K562 (cell line): ENCODE measurements around the gene BUB3. TPM values are rescaled to one million over a fixed set of nuclear protein-coding genes. Genes with fewer than 3 reads are reported as not detected.

Experiments used
- ATAC-seq: fragments of 200-7000 bp; cut with Tn5 transposase; 3 replicates; pipeline ENCODE4 v1.9.1; 2020; ENCODE audit warnings: moderate library complexity
- BruUV-seq: library from RNA; stranded (reverse); fragments of 400-500 nt; replicated peaks from 2 replicates; lab custom pipeline; 2021; lab: Mats Ljungman, UMichigan
- CTCF ChIA-PET: fragments of 300-600 bp; formaldehyde crosslinking; extraction: SDS; loops from one replicate; lab custom pipeline; 2021; ENCODE audit warnings: low intra/inter-chr PET ratio; lab: Yijun Ruan, JAX
- POLR2A ChIA-PET: fragments of 300-600, 350-650 bp; sonication (Branson Sonifier 250); formaldehyde crosslinking; extraction: SDS; loops from one replicate; lab custom pipeline; 2021; ENCODE audit warnings: antibody characterized with exemption, inconsistent platforms; lab: Yijun Ruan, JAX
- DNase-seq, 4 experiments: peaks; one replicate each; pipeline versions ENCODE4 v3.0.0 to v3.0.0-alpha.2; 2011 to 2018; ENCODE audit warnings: low spot score in 3 of 4, mixed read lengths in 3 of 4; ENCODE audit errors: extremely low read depth in 1 of 4
- FAIRE-seq: peaks from 2 replicates; lab custom pipeline; 2011; peaks lifted over from hg19 to GRCh38; lab: Jason Lieb, UNC
- H2AFZ ChIP-seq: 2 replicates; pipeline ENCODE4 v1.6.0; 2011; ENCODE audit warnings: low read depth, low read length, control low read depth, inconsistent platforms
- H3K27ac ChIP-seq: fragments of 200-600 bp; 3 replicates; pipeline ENCODE4 v1.8.0; 2011; ENCODE audit warnings: low read depth, mild to moderate bottlenecking, control low read depth, inconsistent platforms, low read length, moderate library complexity, mixed read lengths; ENCODE audit errors: extremely low read depth
- H3K27me3 ChIP-seq, 2 experiments: fragments of 300-600 bp in 1 of 2; 2 replicates in 1 of 2; 3 replicates in 1 of 2; pipeline versions ENCODE4 v1.6.0 to v1.8.0; 2011; ENCODE audit warnings: inconsistent platforms in 2 of 2, low read length in 2 of 2, mild to moderate bottlenecking in 1 of 2, mixed read lengths in 1 of 2, moderate library complexity in 1 of 2; ENCODE audit not compliant: control insufficient read depth in 2 of 2, insufficient read depth in 2 of 2
- H3K36me3 ChIP-seq: fragments of 300-600 bp; 3 replicates; pipeline ENCODE4 v1.8.0; 2011; ENCODE audit warnings: mild to moderate bottlenecking, low read length, inconsistent platforms; ENCODE audit not compliant: control insufficient read depth, insufficient read depth
- H3K4me1 ChIP-seq, 2 experiments: fragments of 200-600 bp in 1 of 2; replicated peaks in 1 of 2; 2 replicates in 1 of 2; 3 replicates in 1 of 2; pipeline versions ENCODE4 v1.5.1 to v1.8.0; 2011; ENCODE audit warnings: inconsistent platforms in 2 of 2, low read length in 2 of 2, mild to moderate bottlenecking in 1 of 2, mixed read lengths in 1 of 2, moderate library complexity in 1 of 2; ENCODE audit not compliant: control insufficient read depth in 2 of 2, insufficient read depth in 2 of 2
- H3K4me2 ChIP-seq: 2 replicates; pipeline ENCODE4 v1.6.1; 2011; ENCODE audit warnings: low read length, control low read depth, inconsistent platforms, mixed read lengths; ENCODE audit not compliant: insufficient read depth
- H3K4me3 ChIP-seq: fragments of 200-600 bp; sonication (generic), shearing (Covaris generic); 2 replicates; pipeline ENCODE4 v1.5.1; 2016; ENCODE audit warnings: control low read depth, inconsistent platforms
- H3K79me2 ChIP-seq: fragments of 200-600 bp; 3 replicates; pipeline ENCODE4 v1.8.0; 2011; ENCODE audit warnings: low read length, inconsistent platforms; ENCODE audit not compliant: control insufficient read depth, insufficient read depth
- H3K9ac ChIP-seq, 2 experiments: 2 replicates each; pipeline versions ENCODE4 v1.6.0 to v1.6.1; 2011; ENCODE audit warnings: low read depth in 2 of 2, low read length in 2 of 2, control low read depth in 1 of 2, inconsistent platforms in 1 of 2, mild to moderate bottlenecking in 1 of 2, mixed read lengths in 1 of 2; ENCODE audit not compliant: insufficient read depth in 1 of 2
- H3K9me1 ChIP-seq: one replicate; pipeline ENCODE4 v1.6.0; 2011; ENCODE audit warnings: inconsistent platforms, mild to moderate bottlenecking, low read length, moderate library complexity; ENCODE audit not compliant: control insufficient read depth, insufficient read depth
- H3K9me3 ChIP-seq: replicated peaks from 2 replicates; pipeline ENCODE4 v1.5.1; 2011; ENCODE audit warnings: low read depth, low read length, inconsistent platforms; ENCODE audit not compliant: control insufficient read depth, insufficient read depth
- H4K20me1 ChIP-seq: replicated peaks from 2 replicates; pipeline ENCODE4 v1.6.1; 2011; ENCODE audit warnings: low read length, inconsistent platforms, mixed read lengths; ENCODE audit not compliant: control insufficient read depth, insufficient read depth
- E2F6 ChIP-seq, 2 experiments: IDR thresholded peaks; 2 replicates each; pipeline ENCODE4 v1.6.1; 2011; ENCODE audit warnings: borderline replicate concordance in 1 of 2, control low read depth in 1 of 2, low read depth in 1 of 2, low read length in 1 of 2, mild to moderate bottlenecking in 1 of 2, mixed read lengths in 1 of 2, moderate library complexity in 1 of 2; ENCODE audit not compliant: insufficient read depth in 1 of 2, insufficient read length in 1 of 2, poor library complexity in 1 of 2, severe bottlenecking in 1 of 2; ENCODE audit errors: extremely low read depth in 1 of 2
- KAT7 ChIP-seq: sonication (generic); formaldehyde crosslinking; IDR thresholded peaks from 2 replicates; pipeline ENCODE4 v1.8.0; 2022; ENCODE audit warnings: missing genetic modification reagents, mild to moderate bottlenecking, borderline replicate concordance
- POLR2AphosphoS5 ChIP-seq: IDR thresholded peaks from 2 replicates; pipeline ENCODE4 v1.6.1; 2011; ENCODE audit warnings: mild to moderate bottlenecking, low read depth, low read length, moderate library complexity; ENCODE audit not compliant: control insufficient read depth, insufficient read depth
- TAF1 ChIP-seq: IDR thresholded peaks from 2 replicates; pipeline ENCODE4 v1.6.1; 2011; ENCODE audit warnings: mild to moderate bottlenecking, low read length, moderate library complexity; ENCODE audit not compliant: insufficient read depth, control insufficient read depth, severe bottlenecking; ENCODE audit errors: extremely low read depth
- USF2 ChIP-seq: sonication (generic); formaldehyde crosslinking; IDR thresholded peaks from 2 replicates; pipeline ENCODE4 v1.5.0; 2020; ENCODE audit warnings: missing genetic modification reagents
- ZNF740 ChIP-seq, 3 experiments: fragments of 200-800 bp in 1 of 3; sonication (Bioruptor generic) in 1 of 3; sonication (generic) in 1 of 3; formaldehyde crosslinking in 1 of 3; IDR thresholded peaks; 2 replicates each; pipeline versions ENCODE4 v1.6.1 to v1.8.0; 2016 to 2022; ENCODE audit warnings: mild to moderate bottlenecking in 2 of 3, missing compliant biosample characterization in 2 of 3, missing genetic modification characterization in 2 of 3, missing genetic modification reagents in 1 of 3
- WGBS: fragments of 100-300 bp; shearing (Covaris generic); methylation state at CpG from one replicate; pipeline ENCODE4 v1.1.6; 2016; ENCODE audit warnings: low coverage, mixed read lengths; ENCODE audit not compliant: insufficient coverage; ENCODE audit errors: missing lambda C conversion rate; 5-methylcytosine and 5-hydroxymethylcytosine counted together
- in situ Hi-C: fragments of 300-500 bp; cut with MboI; formaldehyde crosslinking; loops from 4 replicates; pipeline ENCODE4 v1.15.0; 2018; ENCODE audit warnings: inconsistent platforms, mixed read lengths
- intact Hi-C: fragments of 100-400 bp; cut with micrococcal nuclease; formaldehyde crosslinking; loops from 2 replicates; pipeline ENCODE4 v1.14.2; 2022
- polyA plus RNA-seq, 8 experiments: library from polyadenylated mRNA; depleted of rRNA in 4 of 8; stranded (reverse) in 5 of 8; unstranded in 3 of 8; fragments of >200 nt; fragmentation: Nextera tagmentation in 2 of 8; fragmentation: Illumina TruSeq in 1 of 8; extraction: Ambion mirVana in 2 of 8; extraction: Trizol in 1 of 8; gene quantifications; 2 replicates each; pipeline versions ENCODE4 v1.2.1 to v1.2.3, GENCODE V29; 2011 to 2014; ENCODE audit warnings: inconsistent platforms in 1 of 8, missing spikeins in 1 of 8
- total RNA-seq, 7 experiments: library from RNA; depleted of rRNA in 6 of 7; stranded (reverse); fragments of >200 nt in 6 of 7; fragmentation: Illumina TruSeq in 2 of 7; extraction: Trizol in 2 of 7; gene quantifications; 2 replicates each; pipeline versions ENCODE4 v1.2.1 to v1.2.3, GENCODE V29; 2011 to 2021; ENCODE audit warnings: low replicate concordance in 1 of 7

Gene BUB3
- total and polyA plus RNA-seq, 9 of the 15 experiments (the other 6 are each of a cell fraction or from before 2014, with no cell fraction given): 167 to 761 (median 225) TPM

GRCh38 chr10:123136221-123136805 is 17.9 kb upstream of the BUB3 start:
- H3K4me2 ChIP-seq: peak overlapping the region; percentile 74
- H3K27me3 ChIP-seq: 0 out of 5 replicates have a peak, but pooled peaks cover 0 to 10% of the 10 kb centered on the region in 2 experiments
- TF ChIP-seq USF2 (no peak), TAF1 (peak; percentile 24), KAT7 (CRISPR knock-in tag) (0 out of 2 replicates have a peak, but pooled peaks have one; percentile 8), E2F6 (IDR thresholded peaks at IDR 0.05; ENCODE audit: borderline replicate concordance in 1 of 2, extremely low read depth in 1 of 2, insufficient read depth in 1 of 2, insufficient read length in 1 of 2, low read depth in 1 of 2, low read length in 1 of 2, poor library complexity in 1 of 2, severe bottlenecking in 1 of 2) (peak in 1 of 2 experiments; percentile 50), POLR2AphosphoS5 (no peak), ZNF740 (CRISPR knock-in tag; IDR thresholded peaks at IDR 0.05) (no peak), ZNF740 (tag; IDR thresholded peaks at IDR 0.05) (peak in 1 of 2 experiments; percentile 15; a peak in 1 of 4 replicates)
- H2AFZ ChIP-seq: no peak overlapping the region
- peak overlapping the region; percentile 99 for H3K27ac ChIP-seq
- peak overlapping the region; percentile 90 to 98 for H3K9ac ChIP-seq
- peaks cover 7% of the 10 kb centered on the region; the same call in 1 of the 2 replicates for H4K20me1 ChIP-seq
- no peaks in the 10 kb centered on the region for H3K9me1 ChIP-seq
- no peaks in the 10 kb centered on the region; the same call in 1 of the 2 replicates for H3K9me3 ChIP-seq
- 0 out of 3 replicates have a peak, but pooled peaks have one; percentile 0 for ATAC-seq
- peaks cover 57% of the 10 kb centered on the region for H3K79me2 ChIP-seq
- ChIA-PET CTCF (no interaction called here), POLR2A (interaction anchor here (1.0 kb wide), 1 partner anchor 10 kb away, joined by 3 read pairs; no protein-coding TSS in a partner anchor)
- peak in 3 of 4 experiments; percentile 34 to 42 (median 35) for DNase-seq
- H3K4me3 ChIP-seq: peak overlapping the region; percentile 73
- H3K4me1 ChIP-seq: peaks cover 13 to 55% of the 10 kb centered on the region in 2 experiments
- in situ Hi-C loops (no loop called here), intact Hi-C loops (no loop called here)
- no peak for FAIRE-seq
- peaks cover 40% of the 10 kb centered on the region for H3K36me3 ChIP-seq
- no TSS peak for BruUV-seq
- 0% methylated on average over 14 of the region's 59 CpGs for WGBS
